Umbilical cord (tissue), 2 donors: Measurements from ENCODE around the gene RPL39. TPM values are rescaled to one million over a fixed set of nuclear protein-coding genes. Genes with fewer than 3 reads are reported as not detected.
A peak's percentile ranks its signal among the peaks of the same experiment; 100 is the strongest.
"Not testable (repeated sequence)": the region's sequence is repeated elsewhere in the genome, so short reads cannot be mapped to it uniquely, and the experiment has no call there.

ENCODE experiments used
- DNase-seq: peaks from one replicate; pipeline ENCODE4 v3.0.0-alpha.2; 2015; ENCODE audit warnings: low spot score
- total RNA-seq: library from RNA; depleted of rRNA; stranded (reverse); fragments of >200 nt; gene quantifications from one replicate; pipeline ENCODE4 v1.2.3, GENCODE V29; 2014; ENCODE audit warnings: low replicate concordance; ENCODE audit not compliant: insufficient read depth

RPL39 gene
- total RNA-seq = 3,826 TPM

DNA sequence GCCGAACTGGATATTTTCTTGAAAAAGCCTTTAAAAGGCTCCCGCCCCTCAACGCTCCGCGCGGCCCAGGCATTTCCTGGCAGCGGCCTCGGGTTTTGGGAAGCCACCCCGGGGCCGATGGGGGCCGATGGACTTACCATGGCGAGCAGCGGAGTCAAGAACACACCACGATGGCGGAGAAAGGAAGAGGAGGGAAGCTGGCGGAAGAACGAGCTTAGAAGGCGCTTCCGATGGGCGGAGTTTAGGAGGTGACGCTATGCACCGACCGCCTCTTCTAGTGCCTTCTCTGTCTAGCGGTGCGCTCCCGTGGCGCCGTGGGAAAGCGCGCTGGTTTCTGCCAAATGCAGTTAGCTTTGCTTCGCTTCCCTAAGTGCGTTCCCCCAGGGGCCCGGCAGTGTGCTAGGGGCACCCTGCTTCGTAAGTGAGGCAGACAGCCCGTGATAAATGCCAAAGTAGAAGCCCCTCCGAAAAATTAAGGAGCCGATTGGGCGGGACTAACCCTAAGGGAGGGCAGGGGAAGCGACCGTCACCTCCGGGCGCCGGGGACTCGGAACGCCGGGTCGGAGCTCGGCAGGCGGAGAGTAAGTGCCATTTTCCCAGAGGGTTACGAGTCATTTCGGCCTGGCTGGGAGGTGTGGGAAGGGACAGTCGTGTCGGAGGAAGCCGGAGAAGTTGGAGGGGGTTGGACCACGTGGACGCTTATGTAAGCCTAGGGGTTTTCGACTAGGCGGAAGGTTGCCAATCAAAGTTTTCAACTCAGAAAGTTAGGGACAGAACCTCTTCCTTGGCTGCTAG, at the start of gene RPL39:
Gene RPL39 (minus strand): TSS at position 194 of the 795 bp plus-strand sequence. CDS start 54 bp downstream, at position 140.
- peak; percentile 92 for DNase-seq

DNA sequence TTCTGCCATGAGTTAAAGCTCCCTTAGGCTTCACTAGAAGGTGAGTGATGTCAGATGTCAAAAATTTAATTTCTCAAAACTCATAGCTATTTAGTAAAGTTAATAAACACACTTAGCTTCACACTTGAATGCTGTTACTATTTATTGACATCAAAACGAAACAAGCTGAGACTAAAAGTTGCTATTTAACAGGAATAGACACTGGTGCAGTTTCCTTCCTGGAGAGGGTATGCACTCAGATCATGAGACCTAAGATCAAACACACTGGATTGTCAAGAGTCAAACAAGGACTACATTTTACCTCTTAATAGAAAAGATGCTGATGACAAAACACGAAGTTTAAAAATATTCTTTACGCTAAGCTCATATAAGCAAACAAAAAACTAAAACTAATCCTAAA, 42.5 kb upstream of the RPL39 start:
- no peak for DNase-seq

DNA sequence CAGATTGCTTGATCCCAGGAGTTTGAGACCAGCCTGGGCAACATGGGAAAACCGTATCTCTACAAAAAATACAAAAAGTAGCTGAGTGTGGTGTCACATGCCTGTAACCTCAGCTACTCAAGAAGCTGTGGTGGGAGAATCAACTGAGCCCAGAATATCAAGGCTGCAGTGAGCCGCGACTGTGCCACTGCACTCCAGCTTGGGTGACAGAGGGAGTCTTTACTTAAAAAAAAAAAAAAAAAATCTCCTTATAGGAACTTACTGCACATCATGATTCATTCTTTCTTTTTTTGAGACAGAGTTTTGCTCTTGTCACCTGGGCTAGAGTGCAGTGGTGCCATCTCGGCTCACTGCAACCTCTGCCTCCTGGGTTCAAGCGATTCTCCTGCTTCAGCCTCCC, 37.0 kb upstream of the RPL39 start:
- DNase-seq = no peak

GRCh38 chrX:119826399-119826959, 35.0 kb upstream of the RPL39 start:
- DNase-seq = no peak

GRCh38 chrX:119824221-119824620, 32.8 kb upstream of the RPL39 start:
- DNase-seq = not testable (repeated sequence)

DNA sequence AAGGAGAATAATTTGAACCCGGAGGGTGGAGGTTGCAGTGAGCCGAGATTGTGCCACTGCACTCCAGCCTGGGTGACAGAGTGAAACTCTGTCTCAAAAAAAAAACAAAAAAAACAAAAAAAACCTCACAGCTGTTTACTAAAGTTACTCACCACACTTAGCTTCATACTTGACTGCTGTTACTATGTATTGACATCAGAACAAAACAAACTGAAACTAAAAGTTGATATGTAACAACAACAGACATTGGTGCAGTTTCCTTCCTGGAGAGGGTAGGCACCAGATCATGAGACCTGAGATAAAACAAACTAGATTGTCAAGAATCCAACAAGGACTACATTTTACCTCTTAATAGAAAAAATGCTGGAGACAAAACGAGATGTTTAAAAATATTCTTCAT, 30.3 kb upstream of the RPL39 start:
- not testable (repeated sequence) for DNase-seq

DNA sequence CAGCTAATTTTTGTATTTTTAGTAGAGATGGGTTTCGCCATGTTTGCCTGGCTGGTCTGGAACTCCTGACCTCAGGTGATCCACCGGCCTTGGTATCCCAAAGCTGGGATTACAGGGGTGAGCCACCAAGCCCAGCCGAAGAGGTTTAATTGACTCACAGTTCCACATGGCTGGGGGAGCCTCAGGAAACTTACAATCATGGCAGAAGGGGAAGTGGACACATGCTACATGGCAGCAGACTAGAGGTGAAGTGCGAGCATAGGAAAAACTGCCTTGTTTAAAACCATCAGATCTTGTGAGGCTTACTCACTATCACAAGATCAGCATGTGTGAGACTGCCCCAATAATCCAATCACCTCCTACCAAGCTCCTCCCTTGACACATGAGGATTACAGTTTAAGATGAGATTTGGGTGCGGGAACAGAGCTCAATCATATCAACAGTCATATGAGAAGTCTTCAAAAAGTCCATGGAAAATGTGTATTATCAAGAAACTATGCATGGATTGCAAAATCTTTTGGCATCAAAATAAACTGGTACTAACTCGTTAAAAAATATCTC, 25.8 kb upstream of the RPL39 start:
- no peak for DNase-seq

DNA sequence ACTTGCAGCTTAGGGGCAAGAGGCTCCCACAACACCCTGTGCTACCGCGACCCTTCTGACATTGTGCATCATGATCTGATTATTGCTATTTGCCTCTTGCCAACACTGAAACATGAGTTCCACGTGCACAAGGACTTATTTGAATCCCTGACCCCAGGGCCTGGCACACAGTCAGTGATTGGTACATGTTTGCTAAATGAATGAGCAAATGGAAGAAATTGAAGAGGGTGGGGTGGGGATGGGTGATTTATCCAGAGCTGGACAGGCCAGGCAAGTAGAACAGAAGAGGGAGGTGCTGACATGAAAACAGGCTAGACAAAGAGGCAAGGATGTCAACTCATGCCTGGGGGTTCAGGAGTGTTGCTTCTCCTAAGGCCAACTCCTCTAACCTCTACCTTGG, 24.9 kb upstream of the RPL39 start:
- no peak for DNase-seq

DNA sequence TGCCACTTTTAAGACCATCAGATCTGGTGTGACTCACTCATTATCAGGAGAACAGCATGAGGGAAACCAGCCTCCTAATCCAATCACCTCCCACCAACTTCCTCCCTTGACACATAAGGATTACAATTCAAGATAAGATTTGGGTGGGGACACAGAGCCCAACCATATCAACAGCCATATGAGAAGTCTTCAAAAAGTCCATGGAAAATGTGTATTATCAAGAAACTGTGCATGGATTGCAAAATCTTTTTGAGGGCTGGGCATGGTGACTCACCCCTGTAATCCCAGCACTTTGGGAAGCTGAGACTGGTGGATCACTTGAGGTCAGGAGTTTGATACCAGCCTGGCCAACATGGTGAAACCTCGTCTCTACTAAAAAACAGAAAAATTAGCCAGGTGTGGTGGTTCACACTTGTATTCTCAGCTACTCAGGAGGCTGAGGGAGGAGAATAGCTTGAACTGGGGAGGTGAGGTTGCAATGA, 17.8 kb upstream of the RPL39 start:
- peak; percentile 4 for DNase-seq

GRCh38 chrX:119808461-119808860, 17.0 kb upstream of the RPL39 start:
- DNase-seq = not testable (repeated sequence)

- DNase-seq = no peak
Measured at GRCh38 chrX:119802546-119802945, 11.1 kb upstream of the RPL39 start.

GRCh38 chrX:119801253-119802221, 10.1 kb upstream of the RPL39 start:
- no peak for DNase-seq

DNA sequence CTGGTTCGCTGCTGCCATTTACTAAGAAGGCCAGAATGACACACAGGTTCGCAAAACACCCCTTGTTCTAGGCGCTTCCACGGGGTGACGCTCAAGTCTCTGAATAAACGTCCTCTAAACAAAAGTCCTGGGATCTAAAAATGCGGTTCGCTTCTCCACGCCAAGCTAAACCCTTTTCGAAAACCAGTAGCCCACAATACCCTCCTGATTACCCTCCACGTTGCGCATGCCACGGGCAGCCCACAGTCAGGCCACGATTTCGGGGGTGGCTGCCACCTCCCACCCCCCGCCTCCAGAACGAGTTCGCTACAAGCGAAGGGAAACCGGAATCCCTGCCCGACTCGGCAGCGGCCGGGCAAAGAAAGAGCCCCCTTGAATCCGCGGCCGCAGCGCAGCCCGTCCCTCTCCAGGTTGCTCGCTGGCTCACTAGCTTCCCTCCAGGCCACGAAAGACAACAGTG, 423 bp downstream of the RPL39 start:
- peak; percentile 38 for DNase-seq

- DNase-seq = no peak
Measured at GRCh38 chrX:119784747-119785446, 6.5 kb downstream of the RPL39 start.

DNA sequence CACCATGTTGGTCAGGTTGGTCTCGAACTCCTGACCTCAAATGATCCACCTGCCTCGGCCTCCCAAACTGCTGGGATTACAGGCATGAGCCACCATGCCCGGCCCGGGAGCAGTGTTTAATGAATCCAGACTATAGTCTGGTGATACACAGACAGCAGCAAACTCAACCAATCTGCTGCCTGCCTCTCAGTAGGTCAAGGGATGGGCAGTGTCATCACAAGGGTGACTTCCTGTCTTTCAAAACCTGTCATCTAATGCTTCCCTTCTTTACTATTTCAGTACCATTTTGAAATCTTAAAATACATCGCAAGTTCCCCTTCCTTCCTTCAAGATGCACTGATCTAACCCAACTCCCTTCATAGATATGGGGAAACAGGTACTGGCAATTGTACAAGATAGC, 8.4 kb downstream of the RPL39 start:
- DNase-seq = no peak

DNA sequence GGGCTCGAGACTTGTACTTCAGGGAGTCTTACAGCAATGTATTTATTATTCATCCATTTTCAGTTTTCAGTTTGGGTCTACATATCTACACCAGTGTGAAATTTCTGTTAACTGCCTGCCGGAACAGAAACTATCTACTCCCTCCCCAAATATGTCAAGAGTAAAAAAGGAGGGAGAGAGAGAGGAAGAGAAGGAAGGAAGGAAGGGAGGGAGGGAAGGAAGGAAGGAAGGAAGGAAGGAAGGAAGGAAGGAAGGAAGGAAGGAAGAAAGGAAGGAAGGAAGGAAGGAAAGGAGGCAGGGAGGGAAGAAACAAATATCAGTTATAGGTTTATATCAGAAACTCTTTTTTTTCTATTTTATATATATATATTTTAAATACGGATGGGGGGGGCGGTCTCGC, 12.6 kb downstream of the RPL39 start:
- no peak for DNase-seq

GRCh38 chrX:119775517-119776238, 15.8 kb downstream of the RPL39 start:
- no peak for DNase-seq

GRCh38 chrX:119769388-119769787, 22.0 kb downstream of the RPL39 start:
- not testable (repeated sequence) for DNase-seq

- DNase-seq = not testable (repeated sequence)
Measured at GRCh38 chrX:119768436-119768835, 23.0 kb downstream of the RPL39 start.

GRCh38 chrX:119763836-119764387, 27.5 kb downstream of the RPL39 start:
- no peak for DNase-seq
